SK-N-SH (cell line): ENCODE results near the gene NR1H4. TPM values are rescaled to one million over a fixed set of nuclear protein-coding genes. Genes with fewer than 3 reads are reported as not detected.
"Not testable (repeated sequence)": the region's sequence is repeated elsewhere in the genome, so short reads cannot be mapped to it uniquely, and the experiment has no call there.

ENCODE experiments used
- CTCF ChIA-PET: fragments of 300-600, 350-600 bp; formaldehyde crosslinking; extraction: SDS; loops from one replicate; lab custom pipeline; 2021; lab: Yijun Ruan, JAX
- POLR2A ChIA-PET: fragments of 350-600 bp; sonication (Branson Sonifier 250); formaldehyde crosslinking; extraction: SDS; loops from one replicate; lab custom pipeline; 2020; ENCODE audit warnings: antibody characterized with exemption, inconsistent platforms; lab: Yijun Ruan, JAX
- DNase-seq: peaks from one replicate; pipeline ENCODE4 v3.0.0; 2012
- H2AFZ ChIP-seq: fragments of 200-600 bp; sonication (generic); 2 replicates; pipeline ENCODE4 v1.8.1; 2016; ENCODE audit warnings: antibody characterized with exemption, mild to moderate bottlenecking, low read depth
- H3F3A ChIP-seq: fragments of 200-600 bp; sonication (generic); replicated peaks from 2 replicates; pipeline ENCODE3; 2016; ENCODE audit warnings: antibody characterized with exemption, mild to moderate bottlenecking; ENCODE audit not compliant: insufficient read depth
- H3K27ac ChIP-seq, 2 experiments: fragments of 200-500 bp in 1 of 2; fragments of 200-600 bp in 1 of 2; sonication (Bioruptor generic) in 1 of 2; sonication (generic), shearing (Covaris generic) in 1 of 2; 2 replicates each; pipeline versions ENCODE4 v1.5.1 to v1.6.1; 2014 to 2016; ENCODE audit warnings: low read depth in 2 of 2, inconsistent platforms in 1 of 2, low read length in 1 of 2, mild to moderate bottlenecking in 1 of 2, mixed read lengths in 1 of 2
- H3K27me3 ChIP-seq: fragments of 200-600 bp; sonication (generic), shearing (Covaris generic); 2 replicates; pipeline ENCODE4 v1.6.1; 2016; ENCODE audit warnings: mixed run types; ENCODE audit not compliant: insufficient read depth
- H3K36me3 ChIP-seq, 2 experiments: fragments of 200-500 bp in 1 of 2; fragments of 200-600 bp in 1 of 2; sonication (Bioruptor generic) in 1 of 2; sonication (generic) in 1 of 2; replicated peaks in 1 of 2; 2 replicates each; pipeline versions ENCODE3 to v1.5.1; 2014 to 2016; ENCODE audit warnings: low read length in 1 of 2, mild to moderate bottlenecking in 1 of 2; ENCODE audit not compliant: insufficient read depth in 2 of 2, control insufficient read depth in 1 of 2
- H3K4me1 ChIP-seq, 2 experiments: fragments of 200-500 bp in 1 of 2; fragments of 200-600 bp in 1 of 2; sonication (Bioruptor generic) in 1 of 2; sonication (generic), shearing (Covaris generic) in 1 of 2; 2 replicates each; pipeline versions ENCODE4 v1.5.1 to v1.6.1; 2014 to 2016; ENCODE audit warnings: low read depth in 1 of 2, low read length in 1 of 2, mixed run types in 1 of 2; ENCODE audit not compliant: insufficient read depth in 2 of 2, control insufficient read depth in 1 of 2
- H3K4me2 ChIP-seq: fragments of 200-600 bp; sonication (generic), shearing (Covaris generic); 2 replicates; pipeline ENCODE4 v1.6.1; 2017; ENCODE audit warnings: mixed run types
- H3K4me3 ChIP-seq, 2 experiments: fragments of 200-500 bp in 1 of 2; fragments of 200-600 bp in 1 of 2; sonication (Bioruptor generic) in 1 of 2; sonication (generic), shearing (Covaris generic) in 1 of 2; 2 replicates each; pipeline versions ENCODE4 v1.5.1 to v1.8.1; 2014 to 2016; ENCODE audit warnings: low read depth in 2 of 2, inconsistent platforms in 1 of 2, low read length in 1 of 2, mild to moderate bottlenecking in 1 of 2, mixed read lengths in 1 of 2, moderate library complexity in 1 of 2
- H3K79me2 ChIP-seq: fragments of 200-600 bp; sonication (generic); 2 replicates; pipeline ENCODE4 v1.8.1; 2017; ENCODE audit warnings: mild to moderate bottlenecking; ENCODE audit not compliant: insufficient read depth
- H3K9ac ChIP-seq: fragments of 200-600 bp; sonication (generic); 2 replicates; pipeline ENCODE4 v1.6.1; 2017; ENCODE audit warnings: mixed run types
- H3K9me2 ChIP-seq: fragments of 200-600 bp; sonication (generic); 2 replicates; pipeline ENCODE4 v1.6.1; 2017; ENCODE audit warnings: mixed run types
- H3K9me3 ChIP-seq: fragments of 200-600 bp; sonication (generic); 2 replicates; pipeline ENCODE4 v1.6.1; 2017; ENCODE audit warnings: mixed run types, mild to moderate bottlenecking, moderate library complexity
- H4K20me1 ChIP-seq: fragments of 200-600 bp; sonication (generic); 2 replicates; pipeline ENCODE4 v1.6.1; 2017; ENCODE audit warnings: mild to moderate bottlenecking, mixed run types; ENCODE audit not compliant: insufficient read depth
- EP300 ChIP-seq, 2 experiments: IDR thresholded peaks; 2 replicates each; pipeline versions ENCODE4 v1.4.0 to v1.6.1; 2012; ENCODE audit warnings: borderline replicate concordance in 1 of 2, low read depth in 1 of 2, low read length in 1 of 2
- EZH2phosphoT487 ChIP-seq: fragments of 200-600 bp; sonication (generic); IDR thresholded peaks from 2 replicates; pipeline ENCODE4 v1.6.1; 2017; ENCODE audit warnings: low read depth, mixed run types, mild to moderate bottlenecking, antibody characterized with exemption, moderate library complexity, borderline replicate concordance
- FOXM1 ChIP-seq: IDR thresholded peaks from 2 replicates; pipeline ENCODE4 v1.4.0; 2012; ENCODE audit warnings: low read depth, mild to moderate bottlenecking
- GABPA ChIP-seq: IDR thresholded peaks from 2 replicates; pipeline ENCODE4 v1.4.0; 2012; ENCODE audit warnings: low read depth, mild to moderate bottlenecking
- GATA2 ChIP-seq: sonication (generic); formaldehyde crosslinking; IDR thresholded peaks from 2 replicates; pipeline ENCODE4 v1.5.0; 2020; ENCODE audit warnings: mild to moderate bottlenecking, missing genetic modification reagents
- MEF2A ChIP-seq: IDR thresholded peaks from 2 replicates; pipeline ENCODE4 v1.4.0; 2012; ENCODE audit warnings: low read depth, borderline replicate concordance
- POLR2AphosphoS5 ChIP-seq: IDR thresholded peaks from 2 replicates; pipeline ENCODE4 v1.6.1; 2012; ENCODE audit warnings: low read depth, low read length
- RXRA ChIP-seq: IDR thresholded peaks from 2 replicates; pipeline ENCODE4 v1.4.0; 2012; ENCODE audit warnings: low read depth, mild to moderate bottlenecking, borderline replicate concordance
- TCF12 ChIP-seq: IDR thresholded peaks from 2 replicates; pipeline ENCODE4 v1.4.0; 2012
- YY1 ChIP-seq: IDR thresholded peaks from 2 replicates; pipeline ENCODE4 v1.4.0; 2012; ENCODE audit warnings: low read depth, mild to moderate bottlenecking
- WGBS: methylation state at CpG from one replicate; pipeline ENCODE4 v1.1.6; 2017; ENCODE audit warnings: low lambda C conversion rate; 5-methylcytosine and 5-hydroxymethylcytosine counted together
- polyA plus RNA-seq, 3 experiments: library from polyadenylated mRNA; depleted of rRNA; stranded (reverse); fragments of >200 nt; gene quantifications; 2 replicates each; pipeline ENCODE4 v1.2.3, GENCODE V29; 2012
- TF ChIP-seq, protein P1 (sequence below): IDR thresholded peaks from 2 replicates; pipeline ENCODE4; 2012
- TF ChIP-seq, protein P2 (sequence below): IDR thresholded peaks from 2 replicates; pipeline ENCODE4 v1.4.0; 2012; ENCODE audit warnings: low read depth, borderline replicate concordance
- TF ChIP-seq, protein P3 (sequence below): IDR thresholded peaks from 2 replicates; pipeline ENCODE4 v1.4.0; 2012; ENCODE audit warnings: low read depth, borderline replicate concordance
- TF ChIP-seq, protein P4 (sequence below): IDR thresholded peaks from 2 replicates; pipeline ENCODE4 v1.4.0; 2012; ENCODE audit warnings: low read depth

The NR1H4 gene
- polyA plus RNA-seq, 1 of the 3 experiments (the other 2 are of a cell fraction) = not detected

DNA sequence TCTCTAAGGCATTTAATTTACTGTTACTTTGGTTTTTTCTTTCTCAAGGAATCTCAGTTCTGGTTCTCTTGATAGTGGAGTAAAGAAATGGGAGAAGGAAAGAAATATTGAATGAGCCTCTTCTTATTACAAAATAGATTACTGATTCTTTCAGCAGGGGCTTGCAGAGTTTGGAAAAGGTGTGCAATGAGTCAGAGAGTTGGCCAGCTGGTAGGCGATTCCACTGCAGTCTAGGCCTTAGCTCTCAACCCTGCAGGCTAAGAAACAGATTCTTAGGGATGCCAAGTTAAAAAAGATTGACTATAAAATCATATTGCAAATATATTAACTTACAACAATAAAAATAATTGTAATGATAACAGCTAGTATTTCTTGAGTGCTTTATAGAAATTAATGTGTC lies 25.8 kb downstream of the NR1H4 start (continued):
- no peak for TF ChIP-seq YY1
- TF ChIP-seq TCF12 = no peak
- TF ChIP-seq FOXM1 = no peak

DNA sequence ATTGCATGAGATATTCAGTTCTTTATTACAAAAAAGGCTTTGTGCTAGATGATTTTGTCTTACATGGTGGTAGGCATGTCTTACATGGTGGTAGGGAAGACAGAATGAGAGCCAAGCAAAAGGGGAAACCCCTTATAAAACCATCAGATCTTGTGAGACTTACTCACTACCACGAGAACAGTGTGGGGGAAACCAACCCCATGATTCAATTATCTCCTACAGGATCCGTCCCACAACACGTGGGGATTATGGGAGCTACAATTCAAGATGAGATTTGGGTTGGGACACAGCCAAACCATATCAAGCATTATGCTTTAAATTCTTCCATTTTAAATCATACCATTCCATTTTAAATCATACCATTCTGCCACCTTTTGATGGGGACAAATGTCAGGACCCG lies 29.1 kb downstream of the NR1H4 start:
- H3K9me2 ChIP-seq, H3K27ac ChIP-seq, H3F3A ChIP-seq, H3K36me3 ChIP-seq, H3K9ac ChIP-seq, H3K9me3 ChIP-seq, DNase-seq, H2AFZ ChIP-seq, H3K27me3 ChIP-seq, POLR2A ChIA-PET, H4K20me1 ChIP-seq, H3K4me2 ChIP-seq, H3K4me3 ChIP-seq, H3K4me1 ChIP-seq, H3K79me2 ChIP-seq: not testable (repeated sequence)
- CTCF ChIA-PET = interaction anchor here (1.0 kb wide), 1 partner anchor 13 kb away, joined by 3 read pairs; no protein-coding TSS in a partner anchor
- WGBS = 45% methylated on average over 4 of the region's 4 CpGs

DNA sequence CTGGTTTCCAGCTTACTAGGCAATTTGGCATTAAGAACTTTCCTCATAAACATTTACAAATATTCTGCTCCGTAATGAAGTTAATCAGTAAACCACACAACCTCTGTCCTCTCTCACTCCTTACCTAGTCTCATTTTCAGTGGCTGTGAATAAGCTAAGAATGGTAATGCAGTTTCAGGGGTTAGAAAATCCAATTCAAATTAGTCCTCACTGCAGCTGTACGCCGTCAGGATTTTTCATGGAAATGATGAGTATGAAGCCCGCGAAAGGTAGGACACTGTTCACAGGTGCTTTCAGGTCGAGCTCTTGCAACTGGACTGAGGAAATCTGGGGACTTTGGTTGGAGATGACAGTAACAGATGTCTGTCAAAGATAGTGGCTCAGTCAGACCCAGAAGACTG lies 29.6 kb downstream of the NR1H4 start:
- Histone ChIP-seq H4K20me1 (no peaks in the 10 kb centered on the region), H2AFZ (no peak overlapping the region)
- CTCF ChIA-PET = interaction anchor here (1.0 kb wide), 1 partner anchor 14 kb away, joined by 3 read pairs; no protein-coding TSS in a partner anchor

DNA sequence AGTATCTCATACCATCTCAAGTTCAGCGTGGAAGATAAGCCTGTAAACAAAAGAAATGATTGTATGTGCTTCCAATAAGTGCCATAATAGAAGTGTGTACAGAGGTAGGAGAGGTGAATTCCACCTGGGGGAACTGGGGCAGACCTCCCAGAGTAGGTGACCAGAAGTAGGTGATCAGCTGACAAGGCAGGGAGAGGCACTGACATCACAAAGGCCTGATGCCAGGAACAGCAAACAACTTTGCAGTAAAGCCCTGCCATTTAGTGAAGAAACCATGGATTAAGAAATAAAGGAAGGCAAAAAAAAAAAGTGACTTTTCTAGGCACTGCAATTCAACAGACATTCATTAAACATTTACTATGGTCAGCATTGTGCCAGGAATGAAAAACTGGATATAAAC lies 31.1 kb downstream of the NR1H4 start:
- CTCF ChIA-PET = no interaction called here
- H3K79me2 ChIP-seq = no peaks in the 10 kb centered on the region
- DNase-seq = no peak
- no peaks in the 10 kb centered on the region for H3F3A ChIP-seq
- H3K9me3 ChIP-seq = no peaks in the 10 kb centered on the region
- H3K27me3 ChIP-seq = no peaks in the 10 kb centered on the region
- no peak overlapping the region for H3K4me2 ChIP-seq
- no peak overlapping the region for H3K27ac ChIP-seq
- H2AFZ ChIP-seq = no peak overlapping the region
- H4K20me1 ChIP-seq = no peaks in the 10 kb centered on the region
- H3K36me3 ChIP-seq = no peaks in the 10 kb centered on the region
- H3K4me1 ChIP-seq = no peaks in the 10 kb centered on the region
- H3K9ac ChIP-seq = no peak overlapping the region
- H3K4me3 ChIP-seq = no peak overlapping the region
- TF ChIP-seq POLR2AphosphoS5 = no peak
- no peak for TF ChIP-seq YY1
- TF ChIP-seq GATA2 = no peak
- no peak for TF ChIP-seq RXRA
- TF ChIP-seq EP300 (IDR thresholded peaks at IDR 0.05; ENCODE audit: borderline replicate concordance in 1 of 2, low read depth in 1 of 2, low read length in 1 of 2) = no peak
- TF ChIP-seq, protein P1, sequence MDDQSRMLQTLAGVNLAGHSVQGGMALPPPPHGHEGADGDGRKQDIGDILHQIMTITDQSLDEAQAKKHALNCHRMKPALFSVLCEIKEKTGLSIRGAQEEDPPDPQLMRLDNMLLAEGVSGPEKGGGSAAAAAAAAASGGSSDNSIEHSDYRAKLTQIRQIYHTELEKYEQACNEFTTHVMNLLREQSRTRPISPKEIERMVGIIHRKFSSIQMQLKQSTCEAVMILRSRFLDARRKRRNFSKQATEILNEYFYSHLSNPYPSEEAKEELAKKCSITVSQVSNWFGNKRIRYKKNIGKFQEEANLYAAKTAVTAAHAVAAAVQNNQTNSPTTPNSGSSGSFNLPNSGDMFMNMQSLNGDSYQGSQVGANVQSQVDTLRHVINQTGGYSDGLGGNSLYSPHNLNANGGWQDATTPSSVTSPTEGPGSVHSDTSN = no peak
- TF ChIP-seq EZH2phosphoT487 = no peak
- TF ChIP-seq TCF12 = no peak
- TF ChIP-seq, protein P2, sequence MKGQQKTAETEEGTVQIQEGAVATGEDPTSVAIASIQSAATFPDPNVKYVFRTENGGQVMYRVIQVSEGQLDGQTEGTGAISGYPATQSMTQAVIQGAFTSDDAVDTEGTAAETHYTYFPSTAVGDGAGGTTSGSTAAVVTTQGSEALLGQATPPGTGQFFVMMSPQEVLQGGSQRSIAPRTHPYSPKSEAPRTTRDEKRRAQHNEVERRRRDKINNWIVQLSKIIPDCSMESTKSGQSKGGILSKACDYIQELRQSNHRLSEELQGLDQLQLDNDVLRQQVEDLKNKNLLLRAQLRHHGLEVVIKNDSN = no peak
- no peak for TF ChIP-seq MEF2A
- TF ChIP-seq, protein P3, sequence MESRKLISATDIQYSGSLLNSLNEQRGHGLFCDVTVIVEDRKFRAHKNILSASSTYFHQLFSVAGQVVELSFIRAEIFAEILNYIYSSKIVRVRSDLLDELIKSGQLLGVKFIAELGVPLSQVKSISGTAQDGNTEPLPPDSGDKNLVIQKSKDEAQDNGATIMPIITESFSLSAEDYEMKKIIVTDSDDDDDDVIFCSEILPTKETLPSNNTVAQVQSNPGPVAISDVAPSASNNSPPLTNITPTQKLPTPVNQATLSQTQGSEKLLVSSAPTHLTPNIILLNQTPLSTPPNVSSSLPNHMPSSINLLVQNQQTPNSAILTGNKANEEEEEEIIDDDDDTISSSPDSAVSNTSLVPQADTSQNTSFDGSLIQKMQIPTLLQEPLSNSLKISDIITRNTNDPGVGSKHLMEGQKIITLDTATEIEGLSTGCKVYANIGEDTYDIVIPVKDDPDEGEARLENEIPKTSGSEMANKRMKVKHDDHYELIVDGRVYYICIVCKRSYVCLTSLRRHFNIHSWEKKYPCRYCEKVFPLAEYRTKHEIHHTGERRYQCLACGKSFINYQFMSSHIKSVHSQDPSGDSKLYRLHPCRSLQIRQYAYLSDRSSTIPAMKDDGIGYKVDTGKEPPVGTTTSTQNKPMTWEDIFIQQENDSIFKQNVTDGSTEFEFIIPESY = no peak
- TF ChIP-seq, protein P4, sequence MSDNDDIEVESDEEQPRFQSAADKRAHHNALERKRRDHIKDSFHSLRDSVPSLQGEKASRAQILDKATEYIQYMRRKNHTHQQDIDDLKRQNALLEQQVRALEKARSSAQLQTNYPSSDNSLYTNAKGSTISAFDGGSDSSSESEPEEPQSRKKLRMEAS = no peak
- no peak for TF ChIP-seq FOXM1
- POLR2A ChIA-PET = no interaction called here
- no peaks in the 10 kb centered on the region for H3K9me2 ChIP-seq
- 16% methylated on average over 1 of the region's 1 CpG for WGBS

More for the DNA sequence above, 29.6 kb downstream of the NR1H4 start:
- Histone ChIP-seq H3K9ac (no peak overlapping the region), H3K4me3 (no peak overlapping the region), H3F3A (no peaks in the 10 kb centered on the region), H3K27me3 (no peaks in the 10 kb centered on the region), H3K27ac (no peak overlapping the region), H3K4me1 (no peaks in the 10 kb centered on the region), H3K4me2 (no peak overlapping the region), H3K79me2 (no peaks in the 10 kb centered on the region), H3K9me2 (no peaks in the 10 kb centered on the region), H3K36me3 (no peaks in the 10 kb centered on the region), H3K9me3 (no peaks in the 10 kb centered on the region)
- 77% methylated on average over 6 of the region's 6 CpGs for WGBS
- no peak for TF ChIP-seq GABPA
- no peak for DNase-seq
- POLR2A ChIA-PET = no interaction called here
